Skeletal muscle cell (primary cell): ENCODE results near the gene SMCO3.
"Not testable (repeated sequence)": the region's sequence is repeated elsewhere in the genome, so short reads cannot be mapped to it uniquely, and the experiment has no call there.

ENCODE experiments used
- DNase-seq: peaks from one replicate; pipeline ENCODE4 v3.0.0-alpha.2; 2010; ENCODE audit warnings: low read depth
- H3K4me3 ChIP-seq: 2 replicates; pipeline ENCODE4 v1.5.1; 2011; ENCODE audit warnings: low read depth, mild to moderate bottlenecking, control low read depth, low read length, moderate library complexity

Gene SMCO3

GRCh38 chr12:14779834-14780233 lies 34.1 kb downstream of the SMCO3 start:
- no peak overlapping the region for H3K4me3 ChIP-seq
- no peak for DNase-seq

GRCh38 chr12:14777271-14777670 lies 36.7 kb downstream of the SMCO3 start:
- DNase-seq, result no peak
- no peak overlapping the region for H3K4me3 ChIP-seq

GRCh38 chr12:14776236-14776961 lies 37.6 kb downstream of the SMCO3 start:
- peak overlapping the region; percentile 84 for H3K4me3 ChIP-seq

GRCh38 chr12:14775636-14775980 lies 38.4 kb downstream of the SMCO3 start:
- H3K4me3 ChIP-seq, result peak overlapping the region; percentile 84
- DNase-seq, result peak; percentile 31

More at GRCh38 chr12:14776236-14776961, 37.6 kb downstream of the SMCO3 start:
- DNase-seq, result no peak

- peak; percentile 42 for DNase-seq
- peak overlapping the region; percentile 84 for H3K4me3 ChIP-seq
These were observed 38.9 kb downstream of the SMCO3 start for GRCh38 chr12:14774906-14775635.

- H3K4me3 ChIP-seq, result peak overlapping the region; percentile 84
- peak; percentile 80 for DNase-seq
These were observed 39.7 kb downstream of the SMCO3 start for GRCh38 chr12:14774074-14774905.

- no peak for DNase-seq
These were observed 40.3 kb downstream of the SMCO3 start for GRCh38 chr12:14773685-14774073.

GRCh38 chr12:14772946-14773345 lies 41.0 kb downstream of the SMCO3 start:
- H3K4me3 ChIP-seq, result no peak overlapping the region
- DNase-seq, result no peak

More at GRCh38 chr12:14773685-14774073, 40.3 kb downstream of the SMCO3 start:
- H3K4me3 ChIP-seq, result peak overlapping the region; percentile 84

- DNase-seq, result no peak
- H3K4me3 ChIP-seq, result no peak overlapping the region
These were observed 42.3 kb downstream of the SMCO3 start for GRCh38 chr12:14771651-14772137.

GRCh38 chr12:14770496-14771461 lies 43.2 kb downstream of the SMCO3 start:
- peak overlapping the region; percentile 91 for H3K4me3 ChIP-seq
- DNase-seq, result peak; percentile 76

GRCh38 chr12:14769969-14770495 lies 44.0 kb downstream of the SMCO3 start:
- H3K4me3 ChIP-seq, result peak overlapping the region; percentile 91
- peak; percentile 23 for DNase-seq

GRCh38 chr12:14769466-14769968 lies 44.5 kb downstream of the SMCO3 start:
- DNase-seq, result no peak
- H3K4me3 ChIP-seq, result peak overlapping the region; percentile 91

GRCh38 chr12:14768823-14769405 lies 45.1 kb downstream of the SMCO3 start:
- DNase-seq, result no peak

GRCh38 chr12:14767617-14768016 lies 46.4 kb downstream of the SMCO3 start:
- no peak overlapping the region for H3K4me3 ChIP-seq
- DNase-seq, result no peak

More at GRCh38 chr12:14768823-14769405, 45.1 kb downstream of the SMCO3 start:
- peak overlapping the region; percentile 91 for H3K4me3 ChIP-seq

GRCh38 chr12:14766649-14767215 lies 47.2 kb downstream of the SMCO3 start:
- DNase-seq, result no peak
- no peak overlapping the region for H3K4me3 ChIP-seq

- not testable (repeated sequence) for DNase-seq
These were observed 48.0 kb downstream of the SMCO3 start for GRCh38 chr12:14766020-14766419.

GRCh38 chr12:14765398-14765797 lies 48.6 kb downstream of the SMCO3 start:
- no peak overlapping the region for H3K4me3 ChIP-seq
- no peak for DNase-seq

More at GRCh38 chr12:14766020-14766419, 48.0 kb downstream of the SMCO3 start:
- not testable (repeated sequence) for H3K4me3 ChIP-seq
